Stimulated activated CD4-positive, alpha-beta T cell treated with anti-CD3 and anti-CD28 coated beads, Interleukin-2, amount 100 ng/mL, for 24 hours (primary cell): Measurements from ENCODE around the gene NEBL.
"Not testable (repeated sequence)": the region's sequence is repeated elsewhere in the genome, so short reads cannot be mapped to it uniquely, and the experiment has no call there.

Experiments used
- DNase-seq, 2 donors: peaks; one replicate each; pipeline ENCODE4 v3.0.0-alpha.2; 2020

Gene NEBL

GRCh38 chr10:20897146-20897825 is at the start of gene NEBL:
NEBL (minus strand) TSS chr10:20897311; CDS start chr10:20897205, 106 bp downstream.
- DNase-seq: no peak

DNA sequence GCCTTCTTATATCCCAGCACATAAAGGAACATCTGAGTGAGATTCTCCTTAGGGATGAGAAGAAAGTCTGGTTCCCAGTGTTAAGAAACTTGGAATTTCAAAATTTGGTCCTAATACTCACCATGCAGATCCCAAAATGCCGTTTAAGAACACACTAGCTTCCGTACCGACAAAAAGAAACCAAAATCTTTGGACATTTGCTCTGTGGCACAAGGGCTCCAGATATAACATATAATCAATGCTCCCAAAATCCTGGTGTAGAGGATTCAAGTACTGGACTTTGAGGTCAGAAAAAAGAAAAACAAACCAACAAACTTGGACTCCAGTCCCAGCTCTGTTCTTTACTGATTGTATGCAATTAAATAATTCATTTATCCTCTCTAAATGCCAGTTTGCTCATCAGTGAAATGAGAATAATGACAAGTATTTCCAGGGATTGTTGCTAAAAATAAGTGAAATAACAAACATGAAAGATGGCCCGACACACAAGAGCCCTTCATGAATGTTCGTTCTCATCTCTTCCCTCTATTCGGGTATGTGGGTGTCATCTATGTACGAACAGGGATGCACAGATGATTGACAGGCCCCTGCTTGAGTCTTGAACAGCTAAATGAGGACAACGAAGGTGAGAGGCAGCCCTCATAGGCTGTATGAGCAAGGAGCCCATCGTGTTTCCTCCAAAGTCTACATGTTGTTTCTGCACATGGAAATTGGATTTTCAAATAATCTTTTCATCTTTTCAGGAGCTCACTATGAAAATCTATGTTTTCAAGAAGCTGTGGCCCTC is 48.6 kb upstream of the NEBL start:
- no peak for DNase-seq

GRCh38 chr10:20944789-20945502 is 47.8 kb upstream of the NEBL start:
- DNase-seq: no peak

- DNase-seq: not testable (repeated sequence)
Observed at GRCh38 chr10:20939414-20939813, 42.3 kb upstream of the NEBL start.

DNA sequence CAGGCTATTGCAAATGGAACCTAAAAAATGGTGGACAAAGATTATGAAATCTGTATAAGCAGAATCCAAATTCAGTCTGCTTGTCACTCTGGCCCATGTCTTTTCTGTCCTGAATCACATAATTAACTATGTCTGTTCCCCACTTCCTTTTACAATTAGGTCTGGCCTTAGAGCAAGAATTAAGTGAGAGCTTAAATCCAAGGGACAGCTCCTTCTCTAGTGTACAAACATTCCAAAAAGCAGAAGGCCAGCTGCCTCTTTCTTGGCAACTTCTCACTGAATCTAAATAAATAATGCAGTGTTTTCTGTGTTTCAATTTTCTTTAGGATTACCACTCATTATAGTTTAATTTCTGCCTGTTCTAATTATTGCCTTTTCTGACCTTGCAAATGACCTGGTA is 39.3 kb upstream of the NEBL start:
- DNase-seq: no peak

DNA sequence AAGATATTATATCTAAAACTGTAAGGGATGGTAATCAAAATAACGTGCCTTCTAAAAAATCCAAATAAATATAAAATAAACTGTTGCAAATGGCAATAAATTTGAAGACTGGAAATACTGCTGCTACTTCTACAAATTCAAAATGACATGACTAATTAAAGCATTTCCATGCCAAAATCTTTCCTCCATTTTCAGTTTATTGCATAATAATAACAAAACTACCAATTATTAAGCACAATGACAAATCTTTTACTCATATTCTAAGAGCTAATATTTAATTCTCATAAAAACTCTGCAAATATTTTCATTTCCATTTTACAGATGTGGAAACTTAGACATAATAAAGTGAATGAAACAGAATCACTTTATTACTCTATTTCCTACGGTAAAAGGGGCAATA is 38.8 kb upstream of the NEBL start:
- DNase-seq: no peak

- DNase-seq: no peak
Observed at GRCh38 chr10:20935301-20935700, 38.2 kb upstream of the NEBL start.

DNA sequence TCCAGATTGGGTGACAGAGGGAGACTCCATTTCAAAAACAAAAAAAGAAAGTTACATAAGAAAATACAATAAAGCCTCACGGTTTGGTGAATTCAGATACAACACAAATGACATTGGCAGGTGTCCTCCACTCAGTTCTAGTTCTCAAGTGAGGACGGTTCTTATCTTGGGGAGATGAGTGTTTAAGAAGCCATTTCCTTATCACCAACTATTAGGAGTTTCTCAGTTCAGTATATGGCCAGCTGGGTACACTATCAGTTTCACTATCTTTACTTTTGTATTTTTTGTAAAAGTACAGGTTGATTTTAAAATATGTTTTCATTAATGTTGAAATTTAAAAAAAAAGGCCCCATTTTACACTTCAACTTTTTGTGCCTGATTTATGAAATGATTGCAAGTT is 36.6 kb upstream of the NEBL start:
- no peak for DNase-seq

DNA sequence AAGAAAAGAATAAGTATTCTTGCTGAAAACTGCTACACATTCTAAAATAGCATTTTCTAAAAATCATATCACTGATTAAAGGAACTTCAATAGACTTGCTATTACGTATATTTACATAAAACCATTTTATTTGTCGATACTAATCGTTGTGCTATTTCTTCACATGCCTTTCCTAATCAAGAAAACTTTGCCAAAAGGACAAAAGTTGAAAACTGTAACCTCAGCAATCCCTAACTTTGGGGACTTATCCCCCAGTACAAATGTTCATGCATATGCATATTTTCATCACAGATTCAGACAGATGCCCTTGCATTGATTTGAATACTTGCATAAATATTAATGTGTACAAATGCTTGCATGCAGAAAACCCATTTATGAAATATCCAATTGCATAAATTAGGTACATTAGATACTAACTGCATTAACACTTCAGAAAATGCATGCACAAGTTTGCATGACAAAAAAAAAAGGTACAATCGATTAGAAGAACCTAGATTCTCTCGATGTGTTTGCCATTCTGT is 35.6 kb upstream of the NEBL start:
- no peak for DNase-seq

- no peak for DNase-seq
Observed at GRCh38 chr10:20931156-20931795, 34.2 kb upstream of the NEBL start.

DNA sequence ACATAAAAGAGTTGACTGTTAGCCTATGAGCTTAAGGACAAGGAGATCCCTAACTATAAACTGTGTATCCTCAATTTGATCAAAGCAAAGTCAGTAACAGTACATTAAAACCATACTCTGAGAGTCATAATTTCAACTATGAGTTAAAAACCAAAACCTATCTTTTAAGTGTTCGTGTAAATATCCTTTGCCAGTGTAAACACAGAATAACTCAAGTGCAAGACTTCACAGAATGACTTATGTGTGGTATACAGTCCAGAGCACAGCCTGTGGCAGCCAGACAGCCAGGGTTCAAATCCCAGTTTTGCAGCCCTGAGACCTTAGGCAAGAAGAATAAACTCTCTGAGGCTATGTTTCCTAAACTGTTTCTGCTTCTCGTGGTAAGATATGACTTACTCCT is 30.3 kb upstream of the NEBL start:
- DNase-seq: no peak

GRCh38 chr10:20922451-20922850 is 25.3 kb upstream of the NEBL start:
- DNase-seq: no peak

DNA sequence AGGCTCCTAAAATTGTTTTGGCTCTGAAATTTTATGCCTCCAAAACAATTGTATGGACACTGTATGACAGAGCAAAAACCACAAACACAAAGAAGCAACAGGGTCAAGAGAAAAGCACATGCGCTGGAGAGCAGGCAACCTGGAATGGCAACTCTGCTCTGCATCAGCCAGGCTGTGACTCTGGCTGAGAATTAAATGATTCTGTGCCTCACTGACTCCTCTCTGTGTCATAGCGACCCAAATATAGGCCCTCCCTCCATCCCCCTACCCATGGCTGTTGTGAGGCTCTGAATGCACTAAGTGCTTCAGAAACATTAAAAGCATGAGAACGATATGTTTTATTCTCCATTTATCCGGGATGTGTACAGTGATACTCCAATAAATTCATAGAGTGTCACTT is 24.9 kb upstream of the NEBL start:
- DNase-seq: no peak

GRCh38 chr10:20920061-20920460 is 22.9 kb upstream of the NEBL start:
- no peak for DNase-seq

DNA sequence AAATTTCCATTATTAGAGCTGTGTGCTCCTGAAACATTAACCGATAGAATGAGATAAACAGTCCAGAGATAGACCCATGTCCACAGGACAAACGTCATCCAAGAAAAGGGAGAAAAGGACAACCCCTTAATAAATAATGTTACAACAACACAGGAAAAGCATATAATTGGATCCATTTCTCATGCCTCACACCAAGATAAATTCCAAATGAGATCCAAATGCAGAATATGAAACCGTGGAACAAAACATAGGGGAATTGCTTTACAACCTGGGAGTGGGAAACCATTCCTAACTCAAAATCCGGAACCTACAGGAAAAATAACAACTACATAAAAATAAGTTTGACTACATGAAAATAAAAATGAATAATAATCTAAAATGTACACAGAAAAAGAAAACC is 22.4 kb upstream of the NEBL start:
- DNase-seq: no peak

DNA sequence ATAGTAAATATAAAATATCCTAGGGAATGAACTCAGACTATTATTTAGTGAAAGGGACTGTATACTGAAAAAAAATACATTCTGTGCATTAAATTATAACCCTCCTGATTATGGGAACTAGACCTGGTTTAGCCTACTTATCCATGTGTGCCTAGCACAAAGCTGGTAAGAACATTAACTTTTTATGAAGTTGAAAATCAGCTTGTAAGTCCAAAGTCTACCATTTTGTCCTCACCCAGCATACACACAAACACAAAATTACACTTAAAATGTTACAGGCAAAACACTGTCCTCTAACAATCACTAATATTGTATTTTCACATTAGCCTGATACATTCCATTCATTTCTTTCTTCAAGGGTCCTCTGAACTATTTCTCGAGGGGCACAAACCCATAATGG is 19.9 kb upstream of the NEBL start:
- DNase-seq: no peak

DNA sequence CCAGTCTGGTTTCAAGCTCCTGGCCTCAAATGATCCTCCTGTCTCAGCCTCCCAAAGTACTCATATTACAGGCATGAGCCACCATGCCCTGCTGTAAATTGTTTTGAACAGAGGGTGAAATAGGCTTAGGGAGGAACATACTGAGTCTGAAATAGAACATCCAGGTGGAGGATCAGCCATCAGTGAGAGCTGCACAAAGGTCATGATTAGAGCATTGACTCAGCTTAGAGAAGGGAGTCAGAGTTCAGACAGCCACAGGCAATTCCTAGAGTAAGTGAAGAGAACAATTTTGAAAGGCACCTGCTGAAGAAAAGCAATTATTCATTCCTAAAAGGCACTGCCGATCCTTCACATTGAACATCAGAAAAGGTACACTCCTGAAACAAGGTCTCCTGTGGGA is 15.9 kb upstream of the NEBL start:
- no peak for DNase-seq

- DNase-seq: no peak
Observed at GRCh38 chr10:20911626-20912025, 14.5 kb upstream of the NEBL start.

DNA sequence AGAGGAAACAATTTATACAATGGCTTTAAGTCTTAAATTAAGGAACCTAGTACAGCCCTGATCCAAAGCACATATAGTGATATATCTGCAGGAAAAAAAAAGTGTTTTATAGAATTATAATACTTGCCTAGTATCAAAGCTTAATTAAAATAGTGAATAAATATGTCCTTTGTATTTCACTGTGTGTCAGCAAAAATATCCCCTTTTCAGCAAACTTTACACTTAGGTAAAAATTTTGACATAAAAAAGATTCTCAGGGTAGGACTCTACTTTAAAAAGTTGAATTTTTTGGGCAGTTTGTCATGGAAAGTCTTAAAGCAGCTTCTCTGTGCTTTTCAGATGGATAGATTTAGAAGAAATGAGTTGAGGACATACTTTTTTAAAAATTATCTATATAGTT is 12.7 kb upstream of the NEBL start:
- DNase-seq: no peak

DNA sequence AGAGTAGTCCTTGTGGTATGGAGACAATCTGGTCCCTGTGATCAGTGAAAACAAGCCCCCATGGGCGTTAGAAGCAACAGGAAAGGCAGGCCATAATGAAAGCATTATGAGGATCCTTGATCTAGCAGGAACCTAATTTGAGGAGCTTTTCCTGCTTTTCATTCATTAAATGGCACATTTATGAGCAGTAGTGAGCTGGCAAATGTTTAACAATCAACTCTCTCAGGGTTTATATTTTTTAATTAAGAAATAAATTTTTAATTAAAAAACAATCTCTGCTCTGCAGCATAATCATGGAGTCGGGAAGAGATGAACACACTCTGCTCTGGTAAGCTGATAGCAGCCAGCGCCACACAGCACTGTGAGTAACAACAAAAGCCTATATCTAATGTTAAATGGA is 11.3 kb upstream of the NEBL start:
- no peak for DNase-seq

DNA sequence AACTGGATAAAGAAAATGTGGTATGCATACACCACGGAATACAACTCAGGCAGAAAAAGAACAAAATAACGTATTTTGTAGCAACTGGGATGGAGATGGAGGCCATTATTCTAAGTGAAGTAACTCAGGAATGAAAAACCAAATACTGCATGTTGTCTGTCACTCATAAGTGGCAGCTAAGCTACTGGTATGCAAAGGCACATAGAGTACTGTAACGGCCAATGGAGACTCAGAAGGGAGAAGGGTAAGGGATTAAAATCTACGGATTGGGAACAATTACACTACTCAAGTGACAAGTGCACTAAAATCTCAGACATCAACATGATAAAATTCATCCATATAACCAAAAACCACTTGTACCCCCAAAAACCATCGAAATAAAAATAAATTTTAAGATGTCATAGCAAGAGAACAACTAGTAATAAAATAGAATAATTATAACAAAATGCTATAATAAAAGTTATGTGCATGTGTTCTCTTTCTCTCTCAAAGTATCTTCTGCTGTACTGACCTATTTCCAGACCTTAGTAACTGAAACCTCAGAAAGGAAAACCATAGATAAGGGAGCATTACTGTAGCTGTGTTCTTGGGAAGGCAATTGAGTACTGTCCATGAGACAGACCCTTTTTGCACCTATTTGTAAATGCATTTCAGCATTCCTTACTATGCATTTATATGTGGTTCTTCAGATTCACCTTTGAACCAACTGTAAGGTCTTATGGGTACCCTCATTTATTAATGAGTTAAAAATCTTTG is 6.7 kb upstream of the NEBL start:
- DNase-seq: no peak

DNA sequence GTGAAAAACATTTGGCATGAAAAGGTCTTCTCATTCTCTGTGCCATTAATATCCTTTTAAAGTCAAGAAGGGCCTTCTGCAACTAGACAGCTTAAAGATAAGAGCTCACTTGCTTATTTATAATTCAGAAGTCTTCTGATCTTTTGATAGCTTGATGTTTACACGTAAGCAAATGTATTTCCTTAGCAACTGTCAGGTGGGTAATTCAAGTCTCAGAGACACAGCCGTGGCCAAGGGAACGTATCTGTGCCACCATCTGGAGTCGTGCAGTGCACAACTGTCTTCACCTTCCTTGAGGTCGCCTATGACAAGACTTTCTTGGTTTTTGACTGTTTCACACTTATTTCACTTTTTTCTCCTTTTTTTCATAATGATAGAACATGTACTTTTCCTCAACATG is 4.0 kb upstream of the NEBL start:
- DNase-seq: no peak
